A549 (cell line): ENCODE results near the gene KCNQ2.

Experiments used
- CEBPB ChIP-seq, 2 experiments: fragments of >200 bp in 1 of 2; sonication (Bioruptor Twin) in 1 of 2; formaldehyde crosslinking in 1 of 2; IDR thresholded peaks; 2 replicates each; pipeline ENCODE4 v1.6.1; 2012 to 2016
- EHF ChIP-seq: fragments of 250-450 bp; sonication (Bioruptor Pico); IDR thresholded peaks from 2 replicates; pipeline ENCODE4 v1.5.0; 2020; ENCODE audit warnings: mild to moderate bottlenecking
- EHMT2 ChIP-seq: fragments of 200-600 bp; sonication (generic); IDR thresholded peaks from 2 replicates; pipeline ENCODE4 v1.6.1; 2016; ENCODE audit warnings: antibody characterized with exemption, low read depth, mild to moderate bottlenecking, moderate library complexity
- ESRRA ChIP-seq: fragments of 150-350 bp; IDR thresholded peaks from 2 replicates; pipeline ENCODE4 v1.6.1; 2014; ENCODE audit warnings: mild to moderate bottlenecking, low read length, borderline replicate concordance
- NFE2L2 ChIP-seq: fragments of 150-350 bp; conservative IDR thresholded peaks from 2 replicates; pipeline ENCODE4 v1.6.1; 2014; ENCODE audit warnings: low read length
- NR3C1 ChIP-seq: fragments of >200 bp; sonication (Bioruptor Twin); formaldehyde crosslinking; IDR thresholded peaks from 3 replicates; pipeline ENCODE4 v1.6.1; 2017
- POLR2A ChIP-seq: IDR thresholded peaks from 2 replicates; pipeline ENCODE4 v1.6.1; 2012; ENCODE audit warnings: mild to moderate bottlenecking, low read length
- RAD21 ChIP-seq, 2 experiments: fragments of >200 bp in 1 of 2; sonication (Bioruptor Twin) in 1 of 2; formaldehyde crosslinking in 1 of 2; IDR thresholded peaks in 1 of 2; conservative IDR thresholded peaks in 1 of 2; 2 replicates in 1 of 2; 3 replicates in 1 of 2; pipeline ENCODE4 v1.6.1; 2012 to 2018; ENCODE audit warnings: inconsistent platforms in 1 of 2
- RFX5 ChIP-seq: fragments of 450-650 bp; IDR thresholded peaks from 2 replicates; pipeline ENCODE4 v1.7.1; 2014; ENCODE audit warnings: antibody characterized with exemption, mild to moderate bottlenecking, moderate library complexity
- TF ChIP-seq, protein P1 (sequence below): fragments of 150-350 bp; IDR thresholded peaks from 2 replicates; pipeline ENCODE4 v1.6.1; 2014; ENCODE audit warnings: low read depth, mild to moderate bottlenecking, low read length
- TF ChIP-seq, protein P2 (sequence below): fragments of 200-600 bp; sonication (generic); IDR thresholded peaks from 2 replicates; pipeline ENCODE4 v1.6.1; 2016; ENCODE audit warnings: antibody characterized with exemption, mild to moderate bottlenecking, moderate library complexity
- TF ChIP-seq, protein P3 (sequence below): fragments of >200 bp; sonication (Bioruptor Twin); formaldehyde crosslinking; IDR thresholded peaks from 3 replicates; pipeline ENCODE4 v1.5.1; 2016

DNA sequence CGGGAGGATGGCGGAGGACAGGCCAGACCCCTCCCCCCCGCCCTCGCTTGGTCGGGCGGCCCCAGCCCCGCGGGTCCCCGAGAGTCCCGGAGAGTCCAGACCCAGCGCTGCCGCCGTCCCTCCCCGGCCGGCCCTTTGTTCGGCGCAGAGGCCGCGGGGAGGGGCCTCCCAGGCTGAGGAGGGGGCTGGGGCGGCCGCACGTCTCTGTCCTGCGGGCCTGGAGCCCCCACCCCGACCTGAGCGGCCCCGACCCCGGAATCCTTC lies 806 bp downstream of the KCNQ2 start:
- TF ChIP-seq, protein P1, sequence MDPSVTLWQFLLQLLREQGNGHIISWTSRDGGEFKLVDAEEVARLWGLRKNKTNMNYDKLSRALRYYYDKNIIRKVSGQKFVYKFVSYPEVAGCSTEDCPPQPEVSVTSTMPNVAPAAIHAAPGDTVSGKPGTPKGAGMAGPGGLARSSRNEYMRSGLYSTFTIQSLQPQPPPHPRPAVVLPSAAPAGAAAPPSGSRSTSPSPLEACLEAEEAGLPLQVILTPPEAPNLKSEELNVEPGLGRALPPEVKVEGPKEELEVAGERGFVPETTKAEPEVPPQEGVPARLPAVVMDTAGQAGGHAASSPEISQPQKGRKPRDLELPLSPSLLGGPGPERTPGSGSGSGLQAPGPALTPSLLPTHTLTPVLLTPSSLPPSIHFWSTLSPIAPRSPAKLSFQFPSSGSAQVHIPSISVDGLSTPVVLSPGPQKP: no peak
- TF ChIP-seq, protein P2, sequence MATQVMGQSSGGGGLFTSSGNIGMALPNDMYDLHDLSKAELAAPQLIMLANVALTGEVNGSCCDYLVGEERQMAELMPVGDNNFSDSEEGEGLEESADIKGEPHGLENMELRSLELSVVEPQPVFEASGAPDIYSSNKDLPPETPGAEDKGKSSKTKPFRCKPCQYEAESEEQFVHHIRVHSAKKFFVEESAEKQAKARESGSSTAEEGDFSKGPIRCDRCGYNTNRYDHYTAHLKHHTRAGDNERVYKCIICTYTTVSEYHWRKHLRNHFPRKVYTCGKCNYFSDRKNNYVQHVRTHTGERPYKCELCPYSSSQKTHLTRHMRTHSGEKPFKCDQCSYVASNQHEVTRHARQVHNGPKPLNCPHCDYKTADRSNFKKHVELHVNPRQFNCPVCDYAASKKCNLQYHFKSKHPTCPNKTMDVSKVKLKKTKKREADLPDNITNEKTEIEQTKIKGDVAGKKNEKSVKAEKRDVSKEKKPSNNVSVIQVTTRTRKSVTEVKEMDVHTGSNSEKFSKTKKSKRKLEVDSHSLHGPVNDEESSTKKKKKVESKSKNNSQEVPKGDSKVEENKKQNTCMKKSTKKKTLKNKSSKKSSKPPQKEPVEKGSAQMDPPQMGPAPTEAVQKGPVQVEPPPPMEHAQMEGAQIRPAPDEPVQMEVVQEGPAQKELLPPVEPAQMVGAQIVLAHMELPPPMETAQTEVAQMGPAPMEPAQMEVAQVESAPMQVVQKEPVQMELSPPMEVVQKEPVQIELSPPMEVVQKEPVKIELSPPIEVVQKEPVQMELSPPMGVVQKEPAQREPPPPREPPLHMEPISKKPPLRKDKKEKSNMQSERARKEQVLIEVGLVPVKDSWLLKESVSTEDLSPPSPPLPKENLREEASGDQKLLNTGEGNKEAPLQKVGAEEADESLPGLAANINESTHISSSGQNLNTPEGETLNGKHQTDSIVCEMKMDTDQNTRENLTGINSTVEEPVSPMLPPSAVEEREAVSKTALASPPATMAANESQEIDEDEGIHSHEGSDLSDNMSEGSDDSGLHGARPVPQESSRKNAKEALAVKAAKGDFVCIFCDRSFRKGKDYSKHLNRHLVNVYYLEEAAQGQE: no peak
- TF ChIP-seq, protein P3, sequence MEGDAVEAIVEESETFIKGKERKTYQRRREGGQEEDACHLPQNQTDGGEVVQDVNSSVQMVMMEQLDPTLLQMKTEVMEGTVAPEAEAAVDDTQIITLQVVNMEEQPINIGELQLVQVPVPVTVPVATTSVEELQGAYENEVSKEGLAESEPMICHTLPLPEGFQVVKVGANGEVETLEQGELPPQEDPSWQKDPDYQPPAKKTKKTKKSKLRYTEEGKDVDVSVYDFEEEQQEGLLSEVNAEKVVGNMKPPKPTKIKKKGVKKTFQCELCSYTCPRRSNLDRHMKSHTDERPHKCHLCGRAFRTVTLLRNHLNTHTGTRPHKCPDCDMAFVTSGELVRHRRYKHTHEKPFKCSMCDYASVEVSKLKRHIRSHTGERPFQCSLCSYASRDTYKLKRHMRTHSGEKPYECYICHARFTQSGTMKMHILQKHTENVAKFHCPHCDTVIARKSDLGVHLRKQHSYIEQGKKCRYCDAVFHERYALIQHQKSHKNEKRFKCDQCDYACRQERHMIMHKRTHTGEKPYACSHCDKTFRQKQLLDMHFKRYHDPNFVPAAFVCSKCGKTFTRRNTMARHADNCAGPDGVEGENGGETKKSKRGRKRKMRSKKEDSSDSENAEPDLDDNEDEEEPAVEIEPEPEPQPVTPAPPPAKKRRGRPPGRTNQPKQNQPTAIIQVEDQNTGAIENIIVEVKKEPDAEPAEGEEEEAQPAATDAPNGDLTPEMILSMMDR: no peak
- TF ChIP-seq POLR2A (no peak), EHF (CRISPR knock-in tag) (no peak), ESRRA (no peak), CEBPB (IDR thresholded peaks at IDR 0.05) (no peak), RAD21 (conservative IDR thresholded peaks at IDR 0.05 in 1 of 2, IDR thresholded peaks at IDR 0.05 in 1 of 2) (no peak), RFX5 (no peak), EHMT2 (no peak), NR3C1 (no peak), NFE2L2 (no peak)
